ENCODE measurements around the gene TMEM225B.

- TF ChIP-seq CTCF (IDR thresholded peaks at IDR 0.05) (no peak), POLR2A (IDR thresholded peaks at IDR 0.05) (no peak)
These were observed 1.8 kb downstream of the TMEM225B start for GRCh38 chr7:99599836-99600235.

All from heart left ventricle (tissue), 13 donors.